HepG2 (cell line): ENCODE results near the gene CDH13.

Source experiments
- ATAD3A ChIP-seq: sonication (generic); formaldehyde crosslinking; IDR thresholded peaks from 2 replicates; pipeline ENCODE4 v1.4.0; 2020; ENCODE audit warnings: missing genetic modification reagents
- ATF6 ChIP-seq: sonication (generic); formaldehyde crosslinking; conservative IDR thresholded peaks from 2 replicates; pipeline ENCODE4 v1.4.0; 2020; ENCODE audit warnings: missing genetic modification reagents
- BRCA1 ChIP-seq: sonication (generic); formaldehyde crosslinking; IDR thresholded peaks from 2 replicates; pipeline ENCODE4 v1.4.0; 2020; ENCODE audit warnings: missing genetic modification reagents
- ETV5 ChIP-seq: IDR thresholded peaks from 2 replicates; pipeline ENCODE4 v1.6.1; 2018; ENCODE audit warnings: missing biosample characterization, missing genetic modification reagents, inconsistent platforms, borderline replicate concordance
- EZH2 ChIP-seq: conservative IDR thresholded peaks from 2 replicates; pipeline ENCODE4 v1.6.1; 2012; ENCODE audit warnings: mild to moderate bottlenecking, low read depth, low read length, moderate library complexity
- FLYWCH1 ChIP-seq: sonication (generic); formaldehyde crosslinking; IDR thresholded peaks from 2 replicates; pipeline ENCODE4 v1.8.1; 2023; ENCODE audit warnings: mild to moderate bottlenecking, missing genetic modification reagents
- MIXL1 ChIP-seq: IDR thresholded peaks from 2 replicates; pipeline ENCODE4 v1.6.1; 2016
- MTF1 ChIP-seq: sonication (generic); formaldehyde crosslinking; IDR thresholded peaks from 2 replicates; pipeline ENCODE4 v1.5.0; 2020; ENCODE audit warnings: missing genetic modification reagents
- PRPF4 ChIP-seq: fragments of 200-400 bp; formaldehyde crosslinking; IDR thresholded peaks from 2 replicates; pipeline ENCODE4 v1.6.1; 2016; ENCODE audit warnings: low read length, low read depth; ENCODE audit not compliant: poor library complexity, severe bottlenecking
- ZNF407 ChIP-seq: sonication (generic); formaldehyde crosslinking; IDR thresholded peaks from one replicate; pipeline ENCODE4 v1.5.1; 2020; ENCODE audit warnings: mild to moderate bottlenecking, missing genetic modification reagents; ENCODE audit errors: not compliant biosample characterization
- ZNF512B ChIP-seq: sonication (generic); formaldehyde crosslinking; IDR thresholded peaks from 2 replicates; pipeline ENCODE4 v1.5.1; 2020; ENCODE audit warnings: missing genetic modification reagents, mild to moderate bottlenecking, borderline replicate concordance
- ZSCAN20 ChIP-seq: sonication (generic); formaldehyde crosslinking; IDR thresholded peaks from 2 replicates; pipeline ENCODE4 v1.4.0; 2020; ENCODE audit warnings: missing genetic modification reagents, mild to moderate bottlenecking, borderline replicate concordance
- TF ChIP-seq, protein P1 (sequence below): sonication (generic); formaldehyde crosslinking; IDR thresholded peaks from 2 replicates; pipeline ENCODE4 v1.5.0; 2020; ENCODE audit warnings: mild to moderate bottlenecking, missing genetic modification reagents, moderate library complexity
- TF ChIP-seq, protein P2 (sequence below), 2 experiments: sonication (generic) in 1 of 2; formaldehyde crosslinking in 1 of 2; IDR thresholded peaks; 2 replicates each; pipeline versions ENCODE4 v1.4.0 to v1.6.1; 2018 to 2020; ENCODE audit warnings: missing genetic modification reagents in 2 of 2, borderline replicate concordance in 1 of 2, low read depth in 1 of 2, mild to moderate bottlenecking in 1 of 2, missing biosample characterization in 1 of 2

DNA sequence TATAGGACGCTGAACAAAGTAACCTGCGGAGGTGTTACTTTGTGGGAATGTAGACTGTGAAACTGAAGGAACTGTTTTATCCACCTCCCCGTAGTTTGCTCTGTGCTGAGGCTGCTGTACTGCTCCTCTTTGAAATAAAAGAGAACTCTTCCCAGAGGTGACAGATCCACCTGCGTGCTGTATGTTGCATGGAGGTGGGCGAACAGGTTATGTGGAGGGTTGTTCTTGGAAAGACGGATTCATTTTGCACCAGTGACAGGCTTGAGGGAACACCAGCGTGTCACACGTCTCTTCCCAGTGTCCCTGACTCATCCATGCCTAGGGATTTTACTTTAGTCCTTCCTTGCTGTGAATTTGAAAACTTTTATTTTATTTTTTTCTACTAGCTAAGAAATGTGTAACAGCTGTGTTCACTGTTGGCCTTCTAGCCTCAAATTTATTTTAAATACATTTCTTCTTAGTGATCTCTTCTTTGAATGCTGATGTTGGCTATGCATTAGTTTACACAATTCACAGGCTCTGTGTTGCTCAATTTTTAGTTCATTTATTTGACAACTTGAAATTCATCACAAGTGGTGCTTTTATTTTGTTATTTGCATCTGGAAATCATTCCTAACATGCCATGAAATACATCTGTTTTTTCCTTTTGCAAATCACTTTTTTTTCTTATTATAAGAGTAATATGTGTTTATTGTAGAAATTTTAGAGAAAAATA, 512.4 kb downstream of the CDH13 start:
- TF ChIP-seq MTF1 (no peak), ZNF512B (CRISPR knock-in tag) (no peak), MIXL1 (CRISPR knock-in tag) (no peak), ZNF407 (CRISPR knock-in tag) (no peak), EZH2 (no peak), BRCA1 (CRISPR knock-in tag) (no peak), ATF6 (CRISPR knock-in tag) (no peak), ATAD3A (CRISPR knock-in tag) (no peak), FLYWCH1 (CRISPR knock-in tag) (no peak), PRPF4 (no peak), ZSCAN20 (CRISPR knock-in tag) (no peak), ETV5 (CRISPR knock-in tag) (no peak)
- TF ChIP-seq, protein P1, sequence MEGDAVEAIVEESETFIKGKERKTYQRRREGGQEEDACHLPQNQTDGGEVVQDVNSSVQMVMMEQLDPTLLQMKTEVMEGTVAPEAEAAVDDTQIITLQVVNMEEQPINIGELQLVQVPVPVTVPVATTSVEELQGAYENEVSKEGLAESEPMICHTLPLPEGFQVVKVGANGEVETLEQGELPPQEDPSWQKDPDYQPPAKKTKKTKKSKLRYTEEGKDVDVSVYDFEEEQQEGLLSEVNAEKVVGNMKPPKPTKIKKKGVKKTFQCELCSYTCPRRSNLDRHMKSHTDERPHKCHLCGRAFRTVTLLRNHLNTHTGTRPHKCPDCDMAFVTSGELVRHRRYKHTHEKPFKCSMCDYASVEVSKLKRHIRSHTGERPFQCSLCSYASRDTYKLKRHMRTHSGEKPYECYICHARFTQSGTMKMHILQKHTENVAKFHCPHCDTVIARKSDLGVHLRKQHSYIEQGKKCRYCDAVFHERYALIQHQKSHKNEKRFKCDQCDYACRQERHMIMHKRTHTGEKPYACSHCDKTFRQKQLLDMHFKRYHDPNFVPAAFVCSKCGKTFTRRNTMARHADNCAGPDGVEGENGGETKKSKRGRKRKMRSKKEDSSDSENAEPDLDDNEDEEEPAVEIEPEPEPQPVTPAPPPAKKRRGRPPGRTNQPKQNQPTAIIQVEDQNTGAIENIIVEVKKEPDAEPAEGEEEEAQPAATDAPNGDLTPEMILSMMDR, result no peak
- TF ChIP-seq, protein P2, sequence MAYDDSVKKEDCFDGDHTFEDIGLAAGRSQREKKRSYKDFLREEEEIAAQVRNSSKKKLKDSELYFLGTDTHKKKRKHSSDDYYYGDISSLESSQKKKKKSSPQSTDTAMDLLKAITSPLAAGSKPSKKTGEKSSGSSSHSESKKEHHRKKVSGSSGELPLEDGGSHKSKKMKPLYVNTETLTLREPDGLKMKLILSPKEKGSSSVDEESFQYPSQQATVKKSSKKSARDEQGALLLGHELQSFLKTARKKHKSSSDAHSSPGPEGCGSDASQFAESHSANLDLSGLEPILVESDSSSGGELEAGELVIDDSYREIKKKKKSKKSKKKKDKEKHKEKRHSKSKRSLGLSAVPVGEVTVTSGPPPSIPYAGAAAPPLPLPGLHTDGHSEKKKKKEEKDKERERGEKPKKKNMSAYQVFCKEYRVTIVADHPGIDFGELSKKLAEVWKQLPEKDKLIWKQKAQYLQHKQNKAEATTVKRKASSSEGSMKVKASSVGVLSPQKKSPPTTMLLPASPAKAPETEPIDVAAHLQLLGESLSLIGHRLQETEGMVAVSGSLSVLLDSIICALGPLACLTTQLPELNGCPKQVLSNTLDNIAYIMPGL (CRISPR knock-in tag; IDR thresholded peaks at IDR 0.05; ENCODE audit: borderline replicate concordance in 1 of 2, low read depth in 1 of 2), result no peak
